HCT116 (cell line): Measurements from ENCODE around the gene COPG1. TPM values are rescaled to one million over a fixed set of nuclear protein-coding genes. Genes with fewer than 3 reads are reported as not detected.

Source experiments
- ATAC-seq: fragments of 200-7000 bp; cut with Tn5 transposase; 2 replicates; pipeline ENCODE4 v1.9.1; 2020; ENCODE audit warnings: mild to moderate bottlenecking, moderate library complexity
- BruUV-seq: library from RNA; stranded (reverse); fragments of 400-500 nt; replicated peaks from 2 replicates; lab custom pipeline; 2021; lab: Mats Ljungman, UMichigan
- CTCF ChIA-PET: fragments of 300-600 bp; sonication (Branson Sonifier 250); formaldehyde crosslinking; loops from one replicate; lab custom pipeline; 2021; ENCODE audit warnings: antibody characterized with exemption; lab: Charles Lee
- POLR2A ChIA-PET: fragments of 300-600, 350-600 bp; sonication (Branson Sonifier 250); formaldehyde crosslinking; loops from one replicate; lab custom pipeline; 2021; ENCODE audit warnings: antibody characterized with exemption; lab: Charles Lee
- RAD21 ChIA-PET, 2 experiments: fragments of 300-600 bp; sonication (Branson Sonifier 250); formaldehyde crosslinking; loops; one replicate each; lab custom pipeline; 2023; ENCODE audit warnings: low total read pairs in 2 of 2; ENCODE audit not compliant: uncharacterized antibody in 2 of 2, unreplicated experiment in 2 of 2, low non-redundant PET in 1 of 2; lab: Charles Lee
- DNase-seq: peaks from one replicate; pipeline ENCODE4 v3.0.0-alpha.2; 2010; ENCODE audit warnings: low read depth, low spot score
- H2AFZ ChIP-seq: fragments of 200-600 bp; shearing (Covaris generic), sonication (generic); 2 replicates; pipeline ENCODE4 v1.6.1; 2017; ENCODE audit warnings: low read depth, mixed run types, mixed read lengths, antibody characterized with exemption, low read length; ENCODE audit not compliant: poor library complexity, severe bottlenecking
- H3K27ac ChIP-seq: 2 replicates; pipeline ENCODE4 v1.5.1; 2012; ENCODE audit warnings: low read depth, low read length
- H3K27me3 ChIP-seq: fragments of 200-600 bp; sonication (generic); 2 replicates; pipeline ENCODE4 v1.6.1; 2016; ENCODE audit warnings: mixed run types, low read length, mixed read lengths; ENCODE audit not compliant: insufficient read depth
- H3K36me3 ChIP-seq, 2 experiments: fragments of 200-500 bp in 1 of 2; fragments of 200-600 bp in 1 of 2; sonication (Bioruptor generic) in 1 of 2; sonication (generic) in 1 of 2; 2 replicates each; pipeline versions ENCODE4 v1.5.1 to v1.6.1; 2014 to 2016; ENCODE audit warnings: low read length in 2 of 2, inconsistent platforms in 1 of 2, mixed read lengths in 1 of 2, mixed run types in 1 of 2; ENCODE audit not compliant: insufficient read depth in 2 of 2, control insufficient read depth in 1 of 2
- H3K4me1 ChIP-seq, 2 experiments: fragments of 200-600 bp in 1 of 2; sonication (generic) in 1 of 2; 2 replicates each; pipeline versions ENCODE4 v1.5.1 to v1.6.1; 2012 to 2017; ENCODE audit warnings: low read length in 2 of 2, inconsistent platforms in 1 of 2, mild to moderate bottlenecking in 1 of 2, mixed read lengths in 1 of 2, mixed run types in 1 of 2, moderate library complexity in 1 of 2; ENCODE audit not compliant: insufficient read depth in 2 of 2, control insufficient read depth in 1 of 2
- H3K4me2 ChIP-seq: fragments of 200-600 bp; sonication (generic); 2 replicates; pipeline ENCODE4 v1.6.1; 2017; ENCODE audit warnings: mixed run types, low read length, mixed read lengths
- H3K4me3 ChIP-seq, 2 experiments: fragments of 200-600 bp in 1 of 2; sonication (generic) in 1 of 2; replicated peaks in 1 of 2; 2 replicates each; pipeline ENCODE4 v1.5.1; 2011 to 2016; ENCODE audit warnings: low read length in 2 of 2, control low read depth in 1 of 2, low read depth in 1 of 2, mild to moderate bottlenecking in 1 of 2, mixed read lengths in 1 of 2, mixed run types in 1 of 2
- H3K79me2 ChIP-seq: fragments of 200-600 bp; sonication (generic); 2 replicates; pipeline ENCODE4 v1.6.1; 2017; ENCODE audit warnings: mild to moderate bottlenecking, mixed run types, low read length, moderate library complexity, mixed read lengths; ENCODE audit not compliant: insufficient read depth
- H3K9ac ChIP-seq: fragments of 200-600 bp; sonication (generic); 2 replicates; pipeline ENCODE4 v1.6.1; 2016; ENCODE audit warnings: low read length, mixed read lengths
- H3K9me2 ChIP-seq: fragments of 200-600 bp; sonication (generic), shearing (Covaris generic); 2 replicates; pipeline ENCODE4 v1.6.1; 2017; ENCODE audit warnings: mixed run types, mild to moderate bottlenecking, moderate library complexity; ENCODE audit not compliant: insufficient read depth
- H3K9me3 ChIP-seq, 2 experiments: fragments of 200-500 bp in 1 of 2; fragments of 200-600 bp in 1 of 2; sonication (Bioruptor generic) in 1 of 2; sonication (generic) in 1 of 2; 2 replicates each; pipeline ENCODE4 v1.6.1; 2014 to 2017; ENCODE audit warnings: low read length in 2 of 2, mixed read lengths in 2 of 2, inconsistent platforms in 1 of 2, low read depth in 1 of 2, mild to moderate bottlenecking in 1 of 2, mixed run types in 1 of 2, moderate library complexity in 1 of 2; ENCODE audit not compliant: control insufficient read depth in 1 of 2, insufficient read depth in 1 of 2
- H4K20me1 ChIP-seq: fragments of 200-600 bp; sonication (generic), shearing (Covaris generic); 2 replicates; pipeline ENCODE4 v1.6.1; 2017; ENCODE audit warnings: mixed run types, mild to moderate bottlenecking, moderate library complexity; ENCODE audit not compliant: insufficient read depth
- EGR1 ChIP-seq: IDR thresholded peaks from 2 replicates; pipeline ENCODE4 v1.6.1; 2012; ENCODE audit warnings: low read depth
- ELF1 ChIP-seq: IDR thresholded peaks from 2 replicates; pipeline ENCODE4 v1.6.1; 2012; ENCODE audit warnings: low read depth, borderline replicate concordance
- EZH2phosphoT487 ChIP-seq: fragments of 200-600 bp; IDR thresholded peaks from 2 replicates; pipeline ENCODE4 v1.6.1; 2018; ENCODE audit warnings: antibody characterized with exemption, borderline replicate concordance
- FOSL1 ChIP-seq: IDR thresholded peaks from 2 replicates; pipeline ENCODE4 v1.6.1; 2012; ENCODE audit warnings: low read depth
- JUND ChIP-seq: IDR thresholded peaks from 2 replicates; pipeline ENCODE4 v1.6.1; 2012
- POLR2A ChIP-seq: IDR thresholded peaks from 2 replicates; pipeline ENCODE4 v1.7.0; 2011; ENCODE audit warnings: borderline replicate concordance; ENCODE audit not compliant: insufficient read depth, insufficient read length; ENCODE audit errors: extremely low read depth
- POLR2AphosphoS5 ChIP-seq: IDR thresholded peaks from 2 replicates; pipeline ENCODE4 v1.6.1; 2011; ENCODE audit warnings: mild to moderate bottlenecking, low read depth, low read length, moderate library complexity
- RAD21 ChIP-seq: IDR thresholded peaks from 2 replicates; pipeline ENCODE4 v1.6.1; 2012; ENCODE audit warnings: low read depth, mild to moderate bottlenecking
- SP1 ChIP-seq: IDR thresholded peaks from 2 replicates; pipeline ENCODE4 v1.6.1; 2012; ENCODE audit warnings: low read depth
- SRF ChIP-seq: IDR thresholded peaks from 2 replicates; pipeline ENCODE4 v1.6.1; 2012; ENCODE audit warnings: low read depth
- TCF7L2 ChIP-seq: IDR thresholded peaks from 2 replicates; pipeline ENCODE4 v1.7.0; 2011; ENCODE audit warnings: borderline replicate concordance, inconsistent platforms; ENCODE audit not compliant: insufficient read depth, insufficient read length; ENCODE audit errors: extremely low read depth
- YY1 ChIP-seq: IDR thresholded peaks from 2 replicates; pipeline ENCODE4 v1.6.1; 2011; ENCODE audit warnings: low read length, low read depth, moderate library complexity, mild to moderate bottlenecking; ENCODE audit not compliant: insufficient replicate concordance; ENCODE audit errors: extremely low read depth
- ZFX ChIP-seq: fragments of 450-650 bp; IDR thresholded peaks from 2 replicates; pipeline ENCODE4 v1.6.1; 2017
- intact Hi-C: fragments of 100-400 bp; cut with micrococcal nuclease; formaldehyde crosslinking; loops from 2 replicates; pipeline ENCODE4 v1.10.0; 2022
- total RNA-seq: library from RNA; stranded (reverse); gene quantifications from one replicate; pipeline ENCODE4 v1.2.1, GENCODE V29; 2021; ENCODE audit not compliant: unreplicated experiment
- TF ChIP-seq, protein P1 (sequence below): IDR thresholded peaks from 2 replicates; pipeline ENCODE4 v1.6.1; 2012
- TF ChIP-seq, protein P2 (sequence below): IDR thresholded peaks from 2 replicates; pipeline ENCODE4 v1.6.1; 2012; ENCODE audit warnings: low read depth
- TF ChIP-seq, protein P3 (sequence below), 3 experiments: fragments of 200-600 bp in 1 of 3; sonication (generic) in 1 of 3; IDR thresholded peaks in 2 of 3; conservative IDR thresholded peaks in 1 of 3; 2 replicates each; pipeline ENCODE4 v1.5.1; 2012 to 2017; ENCODE audit warnings: low read depth in 2 of 3, low read length in 2 of 3, antibody characterized with exemption in 1 of 3, borderline replicate concordance in 1 of 3, control low read depth in 1 of 3, mild to moderate bottlenecking in 1 of 3, mixed read lengths in 1 of 3, mixed run types in 1 of 3, moderate library complexity in 1 of 3; ENCODE audit not compliant: insufficient read depth in 1 of 3

The COPG1 gene
- total RNA-seq, 1 experiment from 2014 or later, result 182 TPM

DNA sequence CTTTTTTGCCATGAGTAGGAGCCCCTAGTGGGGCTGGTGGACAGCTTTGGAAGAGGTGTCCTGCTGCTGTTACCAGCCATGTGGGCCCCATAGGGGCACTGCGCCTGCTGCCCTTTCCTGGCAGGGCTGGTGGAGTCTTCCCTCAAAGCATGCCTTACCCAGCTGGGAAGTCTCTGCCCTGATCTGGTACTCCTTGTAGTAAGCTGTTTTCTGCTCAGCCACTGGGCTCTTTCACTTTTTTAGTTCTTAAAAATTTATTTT, 55.5 kb downstream of the COPG1 start:
- Histone ChIP-seq H3K79me2 (no peaks in the 10 kb centered on the region), H4K20me1 (no peaks in the 10 kb centered on the region), H3K27ac (no peak overlapping the region), H3K9me3 (no peaks in the 10 kb centered on the region), H3K9me2 (no peaks in the 10 kb centered on the region), H3K9ac (no peak overlapping the region), H3K4me1 (peaks cover 3 to 4% of the 10 kb centered on the region in 2 experiments; a peak in 3 of 4 replicates), H3K4me2 (no peak overlapping the region), H3K4me3 (no peak overlapping the region), H2AFZ (no peak overlapping the region), H3K27me3 (no peaks in the 10 kb centered on the region), H3K36me3 (peaks cover 5 to 12% of the 10 kb centered on the region in 2 experiments)
- RAD21 ChIA-PET, result no interaction called here
- CTCF ChIA-PET, result interaction anchor here (1.0 kb wide), 1 partner anchor 9 kb away, joined by 3 read pairs; no protein-coding TSS in a partner anchor
- BruUV-seq, result no TSS peak
- TF ChIP-seq SRF (no peak), SP1 (no peak), POLR2A (no peak), FOSL1 (no peak), EZH2phosphoT487 (no peak), EGR1 (no peak), POLR2AphosphoS5 (no peak), TCF7L2 (no peak), ELF1 (no peak)
- TF ChIP-seq, protein P1, sequence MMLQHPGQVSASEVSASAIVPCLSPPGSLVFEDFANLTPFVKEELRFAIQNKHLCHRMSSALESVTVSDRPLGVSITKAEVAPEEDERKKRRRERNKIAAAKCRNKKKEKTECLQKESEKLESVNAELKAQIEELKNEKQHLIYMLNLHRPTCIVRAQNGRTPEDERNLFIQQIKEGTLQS, result no peak
- POLR2A ChIA-PET, result no interaction called here
- intact Hi-C loops, result no loop called here
- DNase-seq (no peak), ATAC-seq (no peak)

DNA sequence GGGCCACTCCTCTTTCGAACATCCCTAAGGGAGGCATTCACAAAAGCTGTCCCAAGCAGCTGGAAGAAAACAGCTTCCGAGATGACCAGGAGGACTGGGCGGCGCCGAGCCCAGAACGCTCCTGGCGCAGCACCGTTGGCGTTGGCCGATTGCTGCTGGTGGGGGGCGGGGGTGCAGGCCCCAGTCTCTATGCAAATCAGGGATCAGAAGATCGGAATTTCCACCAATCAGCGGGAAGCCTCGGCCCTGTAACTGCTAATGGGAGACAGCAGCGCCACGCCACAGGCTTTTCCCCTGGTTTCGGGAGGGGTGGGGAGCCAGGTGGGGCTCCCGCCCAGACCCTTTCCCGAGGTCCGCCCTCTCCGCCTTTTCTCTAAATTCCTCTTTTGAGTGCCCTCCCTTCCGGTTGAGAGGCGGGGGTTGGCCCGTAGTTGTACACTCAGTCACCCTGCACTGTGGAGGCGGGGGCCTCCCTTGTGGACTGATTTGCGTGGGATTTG, 56.2 kb downstream of the COPG1 start:
- Histone ChIP-seq H3K9me3 (no peaks in the 10 kb centered on the region), H3K9me2 (no peaks in the 10 kb centered on the region), H3K4me1 (peaks cover 8 to 11% of the 10 kb centered on the region in 2 experiments; a peak in 3 of 4 replicates), H4K20me1 (no peaks in the 10 kb centered on the region)
- CTCF ChIA-PET, result no interaction called here
- POLR2A ChIA-PET, result no interaction called here
- no peak for TF ChIP-seq JUND
- no peak for TF ChIP-seq TCF7L2
- no peak for TF ChIP-seq SP1
- TF ChIP-seq, protein P2, sequence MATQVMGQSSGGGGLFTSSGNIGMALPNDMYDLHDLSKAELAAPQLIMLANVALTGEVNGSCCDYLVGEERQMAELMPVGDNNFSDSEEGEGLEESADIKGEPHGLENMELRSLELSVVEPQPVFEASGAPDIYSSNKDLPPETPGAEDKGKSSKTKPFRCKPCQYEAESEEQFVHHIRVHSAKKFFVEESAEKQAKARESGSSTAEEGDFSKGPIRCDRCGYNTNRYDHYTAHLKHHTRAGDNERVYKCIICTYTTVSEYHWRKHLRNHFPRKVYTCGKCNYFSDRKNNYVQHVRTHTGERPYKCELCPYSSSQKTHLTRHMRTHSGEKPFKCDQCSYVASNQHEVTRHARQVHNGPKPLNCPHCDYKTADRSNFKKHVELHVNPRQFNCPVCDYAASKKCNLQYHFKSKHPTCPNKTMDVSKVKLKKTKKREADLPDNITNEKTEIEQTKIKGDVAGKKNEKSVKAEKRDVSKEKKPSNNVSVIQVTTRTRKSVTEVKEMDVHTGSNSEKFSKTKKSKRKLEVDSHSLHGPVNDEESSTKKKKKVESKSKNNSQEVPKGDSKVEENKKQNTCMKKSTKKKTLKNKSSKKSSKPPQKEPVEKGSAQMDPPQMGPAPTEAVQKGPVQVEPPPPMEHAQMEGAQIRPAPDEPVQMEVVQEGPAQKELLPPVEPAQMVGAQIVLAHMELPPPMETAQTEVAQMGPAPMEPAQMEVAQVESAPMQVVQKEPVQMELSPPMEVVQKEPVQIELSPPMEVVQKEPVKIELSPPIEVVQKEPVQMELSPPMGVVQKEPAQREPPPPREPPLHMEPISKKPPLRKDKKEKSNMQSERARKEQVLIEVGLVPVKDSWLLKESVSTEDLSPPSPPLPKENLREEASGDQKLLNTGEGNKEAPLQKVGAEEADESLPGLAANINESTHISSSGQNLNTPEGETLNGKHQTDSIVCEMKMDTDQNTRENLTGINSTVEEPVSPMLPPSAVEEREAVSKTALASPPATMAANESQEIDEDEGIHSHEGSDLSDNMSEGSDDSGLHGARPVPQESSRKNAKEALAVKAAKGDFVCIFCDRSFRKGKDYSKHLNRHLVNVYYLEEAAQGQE, result no peak
- no peak for TF ChIP-seq YY1
- TF ChIP-seq EGR1, result no peak
- TF ChIP-seq, protein P3, sequence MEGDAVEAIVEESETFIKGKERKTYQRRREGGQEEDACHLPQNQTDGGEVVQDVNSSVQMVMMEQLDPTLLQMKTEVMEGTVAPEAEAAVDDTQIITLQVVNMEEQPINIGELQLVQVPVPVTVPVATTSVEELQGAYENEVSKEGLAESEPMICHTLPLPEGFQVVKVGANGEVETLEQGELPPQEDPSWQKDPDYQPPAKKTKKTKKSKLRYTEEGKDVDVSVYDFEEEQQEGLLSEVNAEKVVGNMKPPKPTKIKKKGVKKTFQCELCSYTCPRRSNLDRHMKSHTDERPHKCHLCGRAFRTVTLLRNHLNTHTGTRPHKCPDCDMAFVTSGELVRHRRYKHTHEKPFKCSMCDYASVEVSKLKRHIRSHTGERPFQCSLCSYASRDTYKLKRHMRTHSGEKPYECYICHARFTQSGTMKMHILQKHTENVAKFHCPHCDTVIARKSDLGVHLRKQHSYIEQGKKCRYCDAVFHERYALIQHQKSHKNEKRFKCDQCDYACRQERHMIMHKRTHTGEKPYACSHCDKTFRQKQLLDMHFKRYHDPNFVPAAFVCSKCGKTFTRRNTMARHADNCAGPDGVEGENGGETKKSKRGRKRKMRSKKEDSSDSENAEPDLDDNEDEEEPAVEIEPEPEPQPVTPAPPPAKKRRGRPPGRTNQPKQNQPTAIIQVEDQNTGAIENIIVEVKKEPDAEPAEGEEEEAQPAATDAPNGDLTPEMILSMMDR (IDR thresholded peaks at IDR 0.05 in 2 of 3, conservative IDR thresholded peaks at IDR 0.05 in 1 of 3; ENCODE audit: borderline replicate concordance in 1 of 3, insufficient read depth in 1 of 3, low read depth in 2 of 3, low read length in 2 of 3), result no peak
- TF ChIP-seq ZFX, result no peak
- no peak for TF ChIP-seq RAD21
- TF ChIP-seq ELF1, result no peak
- TF ChIP-seq, all 23 proteins: peak for 0
- no peaks in the 10 kb centered on the region for H3K79me2 ChIP-seq
- H3K27me3 ChIP-seq, result no peaks in the 10 kb centered on the region
- intact Hi-C loops, result no loop called here
- DNase-seq, result no peak
- H3K36me3 ChIP-seq, result peaks cover 5 to 11% of the 10 kb centered on the region in 2 experiments
- no peak for ATAC-seq
- H3K4me3 ChIP-seq, result no peak overlapping the region
- BruUV-seq, result no TSS peak
- H3K4me2 ChIP-seq, result no peak overlapping the region
- RAD21 ChIA-PET, result no interaction called here
- no peak overlapping the region for H3K9ac ChIP-seq
- no peak overlapping the region for H2AFZ ChIP-seq
- no peak overlapping the region for H3K27ac ChIP-seq
